Measurements from ENCODE around the gene ADGRD2.
"Not testable (repeated sequence)": the region's sequence is repeated elsewhere in the genome, so short reads cannot be mapped to it uniquely, and the experiment has no call there.

ADGRD2 gene

GRCh38 chr9:124450241-124450924, at the start of gene ADGRD2:
TSS of gene ADGRD2 (plus strand) at chr9:124450451. CDS start at chr9:124451667, 1,216 bp downstream.
- peak in 1 of 2 donors; percentile 4 for DNase-seq

- DNase-seq, result no peak
These were observed 47.0 kb upstream of the ADGRD2 start for GRCh38 chr9:124403246-124403645.

GRCh38 chr9:124409410-124409809, 40.8 kb upstream of the ADGRD2 start:
- no peak for DNase-seq

GRCh38 chr9:124410321-124410913, 39.8 kb upstream of the ADGRD2 start:
- DNase-seq, result no peak

- no peak for DNase-seq
These were observed 38.6 kb upstream of the ADGRD2 start for GRCh38 chr9:124411514-124412227.

- no peak for DNase-seq
These were observed 38.0 kb upstream of the ADGRD2 start for GRCh38 chr9:124412228-124412575.

- no peak for DNase-seq
These were observed 35.6 kb upstream of the ADGRD2 start for GRCh38 chr9:124414612-124415011.

- DNase-seq, result peak; percentile 96 to 98
These were observed 35.0 kb upstream of the ADGRD2 start, which contains the start of gene PSMB7 for GRCh38 chr9:124415102-124415851. TSS of gene PSMB7 (minus strand) at chr9:124415442. CDS start at chr9:124415425, 17 bp downstream.

GRCh38 chr9:124415852-124416484, 34.3 kb upstream of the ADGRD2 start:
- DNase-seq, result no peak

- DNase-seq, result no peak
These were observed 30.3 kb upstream of the ADGRD2 start for GRCh38 chr9:124419832-124420489.

- peak in 1 of 2 donors; percentile 12 for DNase-seq
These were observed 29.2 kb upstream of the ADGRD2 start for GRCh38 chr9:124420991-124421543.

- no peak for DNase-seq
These were observed 27.1 kb upstream of the ADGRD2 start for GRCh38 chr9:124423155-124423554.

GRCh38 chr9:124423591-124423990, 26.7 kb upstream of the ADGRD2 start:
- DNase-seq, result no peak

GRCh38 chr9:124425733-124426132, 24.5 kb upstream of the ADGRD2 start:
- not testable (repeated sequence) for DNase-seq

GRCh38 chr9:124426361-124426760, 23.9 kb upstream of the ADGRD2 start:
- no peak for DNase-seq

- DNase-seq, result no peak
These were observed 23.0 kb upstream of the ADGRD2 start for GRCh38 chr9:124427281-124427680.

GRCh38 chr9:124428751-124429529, 21.3 kb upstream of the ADGRD2 start:
- DNase-seq, result no peak

- no peak for DNase-seq
These were observed 20.8 kb upstream of the ADGRD2 start for GRCh38 chr9:124429530-124429867.

GRCh38 chr9:124436320-124436719, 13.9 kb upstream of the ADGRD2 start:
- DNase-seq, result no peak

GRCh38 chr9:124437086-124437485, 13.2 kb upstream of the ADGRD2 start:
- no peak for DNase-seq

- no peak for DNase-seq
These were observed 12.2 kb upstream of the ADGRD2 start for GRCh38 chr9:124438091-124438490.

Measured in CD4-positive, alpha-beta T cell treated with Interferon alpha-2 for 1 hour (primary cell).